DMS 273 treated with DMSO at 0.1 percent for 48 hours (cell line): ENCODE results near the gene LMOD1.
A peak's percentile ranks its signal among the peaks of the same experiment; 100 is the strongest.
"Not testable (repeated sequence)": the region's sequence is repeated elsewhere in the genome, so short reads cannot be mapped to it uniquely, and the experiment has no call there.

Source experiments
- DNase-seq: peaks from one replicate; lab custom pipeline; 2025; lab: John Stamatoyannopoulos, UW

Gene LMOD1

GRCh38 chr1:201914456-201915235, 31.7 kb downstream of the LMOD1 start:
- no peak for DNase-seq

- DNase-seq = no peak
Observed at GRCh38 chr1:201912832-201913231, 33.5 kb downstream of the LMOD1 start.

- DNase-seq = no peak
Observed at GRCh38 chr1:201911826-201912571, 34.3 kb downstream of the LMOD1 start.

GRCh38 chr1:201907621-201908020, 38.7 kb downstream of the LMOD1 start:
- no peak for DNase-seq

GRCh38 chr1:201906336-201906735, 40.0 kb downstream of the LMOD1 start:
- DNase-seq = no peak

GRCh38 chr1:201905234-201905890, 41.0 kb downstream of the LMOD1 start:
- DNase-seq = no peak

- DNase-seq = no peak
Observed at GRCh38 chr1:201904579-201904978, 41.8 kb downstream of the LMOD1 start.

GRCh38 chr1:201903135-201903534, 43.2 kb downstream of the LMOD1 start:
- no peak for DNase-seq

GRCh38 chr1:201902198-201902597, 44.1 kb downstream of the LMOD1 start:
- DNase-seq = no peak

- not testable (repeated sequence) for DNase-seq
Observed at GRCh38 chr1:201901036-201901435, 45.3 kb downstream of the LMOD1 start.

GRCh38 chr1:201900476-201900875, 45.9 kb downstream of the LMOD1 start:
- DNase-seq = no peak

- DNase-seq = no peak
Observed at GRCh38 chr1:201899683-201900429, 46.5 kb downstream of the LMOD1 start.

GRCh38 chr1:201898992-201899391, 47.4 kb downstream of the LMOD1 start:
- DNase-seq = no peak

GRCh38 chr1:201898240-201898894, 48.0 kb downstream of the LMOD1 start:
- DNase-seq = no peak

GRCh38 chr1:201896951-201897391, 49.4 kb downstream of the LMOD1 start:
- no peak for DNase-seq

- DNase-seq = peak; percentile 47
Observed at GRCh38 chr1:201895913-201896807, 50.2 kb downstream of the LMOD1 start.

GRCh38 chr1:201895120-201895665, 51.2 kb downstream of the LMOD1 start:
- no peak for DNase-seq

GRCh38 chr1:201894343-201895119, 51.8 kb downstream of the LMOD1 start:
- no peak for DNase-seq

GRCh38 chr1:201893431-201893830, 52.9 kb downstream of the LMOD1 start:
- no peak for DNase-seq
